Hematopoietic multipotent progenitor cell treated with erythropoietin and hydrocortisone succinate and interleukin-3 and kit ligand, for 6 days (in vitro differentiated cells): ENCODE data around the gene FAM110D.

Experiments used
- DNase-seq: peaks from one replicate; pipeline ENCODE4 v3.0.0-alpha.2; 2015

FAM110D gene

GRCh38 chr1:26130695-26131094, 28.2 kb upstream of the FAM110D start:
- DNase-seq, result no peak

- peak; percentile 65 for DNase-seq
These were observed 26.6 kb upstream of the FAM110D start for GRCh38 chr1:26132128-26132833.

- DNase-seq, result no peak
These were observed 26.1 kb upstream of the FAM110D start for GRCh38 chr1:26132834-26133167.

- no peak for DNase-seq
These were observed 24.4 kb upstream of the FAM110D start for GRCh38 chr1:26134466-26134865.

GRCh38 chr1:26138974-26139558, 19.8 kb upstream of the FAM110D start:
- DNase-seq, result no peak

GRCh38 chr1:26142159-26142558, 16.7 kb upstream of the FAM110D start:
- DNase-seq, result no peak

GRCh38 chr1:26145041-26145959, 13.6 kb upstream of the FAM110D start:
- peak; percentile 96 for DNase-seq

GRCh38 chr1:26145960-26146294, 13.0 kb upstream of the FAM110D start:
- no peak for DNase-seq

GRCh38 chr1:26148887-26149286, 10.0 kb upstream of the FAM110D start:
- DNase-seq, result no peak

GRCh38 chr1:26153966-26154532, 4.8 kb upstream of the FAM110D start:
- no peak for DNase-seq

GRCh38 chr1:26154750-26155149, 4.1 kb upstream of the FAM110D start:
- no peak for DNase-seq

GRCh38 chr1:26155370-26156284, 3.3 kb upstream of the FAM110D start:
- no peak for DNase-seq

GRCh38 chr1:26156285-26157038, 2.4 kb upstream of the FAM110D start:
- DNase-seq, result no peak

- DNase-seq, result no peak
These were observed 490 bp upstream of the FAM110D start for GRCh38 chr1:26158271-26158907.

GRCh38 chr1:26159743-26160039, 812 bp downstream of the FAM110D start:
- no peak for DNase-seq

GRCh38 chr1:26160527-26161414, 1.9 kb downstream of the FAM110D start:
- peak; percentile 70 for DNase-seq

- DNase-seq, result peak; percentile 81
These were observed 2.7 kb downstream of the FAM110D start for GRCh38 chr1:26161415-26162219.

GRCh38 chr1:26162220-26162709, 3.4 kb downstream of the FAM110D start:
- DNase-seq, result peak; percentile 59

GRCh38 chr1:26163684-26164035, 4.8 kb downstream of the FAM110D start:
- DNase-seq, result no peak
